ENCODE results near the gene F12.

- no peak for TF ChIP-seq CTCF (conservative IDR thresholded peaks at IDR 0.05; ENCODE audit: low read depth, low read length)
- no peak for TF ChIP-seq EZH2 (IDR thresholded peaks at IDR 0.05; ENCODE audit: borderline replicate concordance, low read depth, low read length, poor library complexity, severe bottlenecking)
Measured at GRCh38 chr5:177389241-177390169, 19.9 kb downstream of the F12 start.

Data from A673 (cell line).